HG03558 (cell line): ENCODE data around the gene CWC27.
A peak's percentile ranks its signal among the peaks of the same experiment; 100 is the strongest.
"Not testable (repeated sequence)": the region's sequence is repeated elsewhere in the genome, so short reads cannot be mapped to it uniquely, and the experiment has no call there.

Source experiments
- ATAC-seq: cut with Tn5 transposase; IDR thresholded peaks from one replicate; pipeline ENCODE4 v1.9.1; 2021; ENCODE audit warnings: moderate number of reproducible peaks; ENCODE audit not compliant: unreplicated experiment; ENCODE audit errors: extremely low read depth

The CWC27 gene

DNA sequence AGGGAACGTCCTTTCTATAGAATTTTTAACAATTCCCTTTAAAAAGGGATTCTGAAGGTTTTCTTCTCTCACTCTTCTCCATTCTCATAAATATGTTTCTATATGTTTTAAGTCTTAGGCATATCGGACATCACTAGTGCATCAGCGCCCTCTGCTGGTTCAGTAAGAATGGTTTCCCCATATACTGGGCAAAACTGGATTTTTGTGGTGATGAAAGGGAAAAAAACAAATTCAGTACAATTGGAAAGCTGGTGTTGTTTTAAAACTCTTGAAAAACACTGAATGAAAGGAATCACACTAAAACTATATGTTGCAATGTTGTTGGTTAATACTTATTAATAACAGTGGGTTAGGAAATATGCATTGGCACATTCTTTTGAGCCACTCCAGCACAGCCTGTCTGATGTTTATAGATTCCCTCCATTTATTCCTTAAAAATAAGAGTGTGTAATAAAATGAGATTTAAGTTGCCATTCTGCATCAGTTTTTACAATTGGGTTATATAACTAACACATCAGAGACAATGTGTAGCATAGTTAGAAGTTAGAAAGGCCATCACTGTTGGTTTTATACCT, 15.8 kb downstream of the CWC27 start:
- ATAC-seq = peak; percentile 73

DNA sequence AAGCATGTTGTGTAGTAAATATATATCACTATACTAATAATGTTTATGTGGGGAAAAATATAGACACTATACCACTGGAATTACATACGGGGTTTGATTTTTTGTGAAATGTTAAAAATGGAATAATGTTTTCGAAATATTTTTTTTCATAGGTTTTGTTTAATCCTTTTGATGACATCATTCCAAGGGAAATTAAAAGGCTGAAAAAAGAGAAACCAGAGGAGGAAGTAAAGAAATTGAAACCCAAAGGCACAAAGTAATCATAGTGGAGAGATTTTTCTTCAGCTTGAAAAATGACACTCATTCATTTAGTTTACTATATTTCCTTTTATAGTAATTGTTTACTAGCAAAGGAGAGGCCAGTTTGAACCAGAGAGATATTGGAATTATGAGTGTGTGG, 17.6 kb downstream of the CWC27 start:
- no peak for ATAC-seq

DNA sequence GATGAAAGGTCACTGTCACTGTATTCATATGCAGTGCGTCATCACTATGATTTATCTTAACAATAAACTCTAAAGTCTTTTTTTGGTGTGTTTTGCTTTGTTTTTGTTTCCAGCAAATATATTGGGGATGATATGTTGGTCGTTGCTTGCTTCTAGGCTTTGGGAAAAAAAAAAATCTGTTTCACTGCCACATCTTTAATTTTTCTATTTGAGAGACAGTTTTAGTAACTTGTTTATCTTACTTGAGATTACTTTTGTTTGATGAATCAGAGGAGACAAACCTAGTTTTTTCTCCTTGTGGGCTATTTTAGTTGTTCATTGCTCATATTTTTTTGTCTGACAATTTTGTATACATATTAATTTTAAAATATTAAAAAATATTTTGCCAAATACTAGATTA, 19.4 kb downstream of the CWC27 start:
- ATAC-seq = no peak

DNA sequence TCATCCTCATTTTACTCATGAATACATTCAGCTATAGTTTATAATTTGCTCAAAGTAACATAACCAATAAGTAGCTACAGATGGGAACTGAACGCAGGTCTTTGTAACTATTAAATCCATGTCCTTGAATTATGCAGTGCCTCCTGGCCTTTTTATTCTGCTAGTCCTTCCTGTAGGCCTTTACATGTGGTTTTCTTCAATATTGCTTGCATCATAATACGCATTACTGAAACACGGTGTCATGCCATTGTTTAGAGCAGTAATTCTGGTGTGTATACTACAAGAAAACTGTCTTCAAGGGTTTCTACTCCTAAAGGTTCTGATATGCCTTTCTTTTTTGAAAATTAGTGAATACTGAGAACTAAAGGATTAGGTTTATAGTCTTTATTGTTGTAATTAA, 20.7 kb downstream of the CWC27 start:
- ATAC-seq = no peak

DNA sequence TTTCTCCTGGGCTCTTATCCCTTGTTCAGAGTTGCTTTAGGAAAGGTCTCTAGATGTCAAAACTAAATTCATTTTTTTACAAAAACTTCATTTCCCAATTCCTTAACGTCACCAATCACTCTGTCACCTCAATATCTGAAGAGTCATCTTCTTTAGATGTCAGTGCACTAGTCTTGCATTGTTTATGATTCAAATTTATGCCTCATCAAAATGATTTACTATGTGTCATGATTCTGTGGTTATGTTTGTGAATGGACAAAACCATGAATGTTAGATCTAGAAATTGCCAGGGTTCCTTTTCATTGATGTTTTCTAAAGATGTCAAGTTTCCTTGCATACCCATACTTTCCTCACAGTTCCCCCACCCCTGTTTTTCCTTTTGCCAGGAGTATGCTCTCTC, 21.5 kb downstream of the CWC27 start:
- ATAC-seq = no peak

DNA sequence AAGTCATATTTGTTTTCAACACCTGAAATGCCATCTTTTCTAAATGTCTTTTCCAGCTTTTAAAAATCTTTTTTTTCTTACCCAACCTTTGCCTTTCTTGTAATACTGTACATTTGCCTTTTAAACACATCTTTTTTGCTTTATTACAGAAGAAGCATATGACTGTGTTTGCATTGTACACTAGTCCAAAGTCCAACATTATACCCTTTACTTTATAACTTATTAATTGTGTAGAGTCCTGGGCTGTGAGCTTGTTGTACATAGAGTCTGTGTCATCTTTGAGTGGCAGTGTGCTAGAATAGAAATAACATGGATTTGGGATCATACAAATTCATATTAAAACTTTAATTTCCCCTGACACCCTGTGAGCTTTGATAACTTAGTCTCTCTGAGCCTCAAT, 23.7 kb downstream of the CWC27 start:
- ATAC-seq = no peak

DNA sequence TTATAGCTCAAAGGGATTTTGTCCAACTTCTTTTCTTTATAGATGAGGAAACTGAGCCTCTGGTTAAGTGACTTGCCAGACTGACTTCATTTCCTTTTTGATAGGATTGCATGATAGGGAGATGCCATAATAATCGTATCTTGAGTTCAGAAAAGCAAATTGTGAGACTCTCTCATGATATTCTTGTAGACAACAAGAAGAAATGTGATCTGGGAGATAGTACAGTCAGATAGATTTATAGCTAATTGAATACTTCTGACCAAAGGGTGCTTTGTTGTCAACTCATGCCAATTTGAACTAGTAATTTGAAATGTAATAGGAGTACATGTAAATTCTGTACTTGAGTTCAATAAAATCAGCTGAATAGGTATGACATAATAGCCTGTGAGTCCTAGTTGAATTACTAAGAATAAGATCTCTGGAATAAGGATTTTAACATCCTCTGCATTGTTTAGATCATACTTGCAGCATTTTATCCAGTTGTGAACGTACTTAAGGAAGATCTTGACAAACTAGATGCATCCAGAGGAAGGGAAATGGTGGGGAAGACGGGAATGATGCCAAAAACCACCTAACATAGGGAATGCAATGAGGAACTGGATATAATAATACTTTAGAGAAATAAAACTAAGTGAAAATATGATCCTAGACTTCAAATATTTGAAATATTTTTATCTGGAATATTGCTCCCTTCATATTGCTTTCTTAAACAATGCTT, 25.5 kb downstream of the CWC27 start:
- ATAC-seq = no peak

DNA sequence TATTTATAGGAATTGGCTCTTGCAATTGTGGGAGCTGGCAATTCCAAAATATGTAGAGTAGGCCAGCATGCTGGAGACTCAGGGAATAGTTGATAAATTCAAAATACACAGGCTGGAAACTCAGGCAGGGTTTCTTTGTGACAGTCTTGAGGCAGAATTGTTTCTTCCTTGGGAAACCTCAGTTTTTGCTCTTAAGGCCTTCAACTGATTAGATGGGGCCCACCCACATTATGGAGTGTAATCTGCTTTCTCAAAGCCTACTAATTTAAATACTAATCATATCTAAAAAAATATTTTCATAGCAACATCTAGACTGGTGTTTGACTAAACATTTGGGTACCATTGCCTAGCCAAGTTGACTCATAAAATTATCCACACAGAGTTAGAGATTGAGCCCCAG, 27.6 kb downstream of the CWC27 start:
- ATAC-seq = no peak

DNA sequence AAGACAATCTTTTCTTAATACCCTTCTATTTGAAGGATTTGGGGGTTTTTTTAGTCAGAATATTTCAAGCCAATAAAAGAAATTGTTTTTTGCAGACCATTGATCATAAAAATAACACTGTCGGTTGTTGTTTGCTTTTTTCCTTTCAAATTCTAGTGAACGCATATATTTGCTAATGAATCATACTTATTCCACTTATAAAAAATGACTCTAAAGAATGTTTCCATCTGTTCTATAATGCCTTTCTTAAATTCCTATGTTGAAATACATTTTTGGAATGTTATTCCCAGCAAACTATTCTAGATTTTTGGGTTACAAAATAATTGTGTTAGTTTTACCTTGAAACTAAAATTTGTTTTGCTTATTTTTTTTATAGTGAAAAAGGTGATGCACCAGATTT, 32.2 kb downstream of the CWC27 start:
- no peak for ATAC-seq

DNA sequence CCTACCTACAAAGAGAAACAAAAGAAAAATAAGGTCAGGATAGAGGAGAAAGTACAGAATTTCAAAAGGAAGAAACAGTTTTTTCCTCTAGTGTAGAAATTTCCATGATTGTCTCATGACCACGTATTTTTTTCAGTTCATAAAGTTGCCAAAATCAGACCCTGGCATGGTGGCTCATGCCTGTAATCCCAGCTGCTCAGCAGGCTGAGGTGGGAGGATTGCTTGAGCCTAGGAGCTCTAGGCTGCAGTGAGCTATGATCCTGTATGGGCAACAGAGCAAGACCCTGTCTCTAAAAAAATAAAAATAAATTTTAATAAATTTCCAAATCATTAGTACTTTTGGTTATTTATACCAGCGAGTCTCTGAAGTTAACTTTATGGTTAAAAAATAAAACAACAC, 37.8 kb downstream of the CWC27 start:
- ATAC-seq = no peak

DNA sequence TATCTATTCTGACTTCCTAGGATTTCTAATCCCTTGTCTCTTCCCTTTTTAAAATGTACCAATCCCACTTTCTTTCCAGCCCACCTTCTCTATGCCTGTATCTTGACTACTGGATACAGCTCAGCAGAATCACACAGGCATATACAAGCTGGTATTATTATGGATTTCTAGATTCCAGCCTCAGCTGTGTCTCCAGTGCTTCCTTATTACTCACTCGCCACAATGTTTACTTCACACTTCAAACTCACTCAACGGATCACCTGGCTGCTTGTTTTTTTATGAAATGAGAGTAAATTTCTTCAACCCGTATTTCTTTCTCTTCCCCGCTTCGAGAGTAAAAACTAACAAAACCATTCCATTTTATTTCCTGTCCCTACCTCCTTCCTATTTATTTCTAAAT, 38.8 kb downstream of the CWC27 start:
- ATAC-seq = no peak

DNA sequence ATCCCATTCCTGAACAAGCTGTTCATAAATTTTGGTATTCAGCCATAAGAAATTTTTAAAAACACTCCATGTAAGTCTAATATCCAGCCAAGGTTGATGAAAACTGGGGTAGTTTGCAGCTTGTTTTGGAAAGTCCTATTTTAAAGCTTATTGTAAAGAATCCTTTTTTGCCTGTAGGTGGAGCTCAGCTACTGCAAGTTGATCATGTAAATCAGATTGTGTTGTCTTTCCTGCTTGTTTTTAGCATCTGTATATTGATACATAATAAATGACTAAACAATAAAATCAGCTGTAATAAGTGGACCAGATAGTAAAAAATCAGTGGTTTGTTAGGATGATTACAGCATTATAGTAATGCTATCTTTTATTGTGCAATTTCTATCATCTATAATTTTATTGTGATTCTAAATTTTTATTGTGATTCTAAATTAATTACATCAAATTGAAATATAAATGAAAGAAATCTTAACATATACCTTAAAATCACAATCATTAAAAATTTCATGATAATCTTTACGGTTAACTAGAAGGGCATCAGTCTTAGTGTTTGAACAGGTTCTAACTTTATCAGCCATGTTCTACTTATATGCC, 42.4 kb downstream of the CWC27 start:
- ATAC-seq = no peak

DNA sequence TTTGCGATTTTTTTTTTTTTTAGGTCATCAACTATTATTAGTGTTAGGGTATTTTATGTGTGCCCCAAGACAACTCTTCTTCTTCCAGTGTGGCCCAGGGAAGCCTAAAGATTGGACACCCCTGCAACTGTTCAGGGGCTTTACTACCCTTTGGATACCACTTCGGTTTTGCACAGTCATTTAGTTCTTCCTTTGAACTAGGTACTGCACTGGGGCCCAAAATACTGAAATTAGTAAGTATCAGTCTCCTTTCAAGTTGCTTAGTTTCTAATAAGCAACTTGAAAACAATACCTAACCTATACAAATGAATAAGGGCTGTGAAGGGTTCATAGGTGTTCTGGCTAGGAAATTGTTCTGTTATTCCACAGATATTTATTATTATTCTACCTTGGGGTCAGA, 45.3 kb downstream of the CWC27 start:
- ATAC-seq = peak; percentile 93

DNA sequence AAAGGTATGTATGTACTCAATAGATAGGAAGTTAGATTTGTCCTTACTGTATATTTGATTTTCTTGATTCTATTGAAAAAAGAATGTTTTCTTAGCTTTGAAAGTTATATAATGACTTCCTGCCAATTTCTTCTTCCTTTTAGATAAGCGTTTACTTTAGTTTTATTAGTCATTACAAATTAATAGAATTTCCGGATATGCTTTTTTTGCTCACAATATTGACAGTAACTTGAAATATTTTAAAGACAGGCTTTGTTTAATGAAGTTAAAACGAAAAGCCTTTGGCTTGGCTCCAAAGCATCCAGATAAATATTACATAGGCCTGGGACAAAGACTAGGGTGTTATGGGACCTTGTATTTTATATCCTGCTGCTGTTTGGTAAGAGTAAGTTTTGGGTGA, 49.5 kb downstream of the CWC27 start:
- no peak for ATAC-seq

DNA sequence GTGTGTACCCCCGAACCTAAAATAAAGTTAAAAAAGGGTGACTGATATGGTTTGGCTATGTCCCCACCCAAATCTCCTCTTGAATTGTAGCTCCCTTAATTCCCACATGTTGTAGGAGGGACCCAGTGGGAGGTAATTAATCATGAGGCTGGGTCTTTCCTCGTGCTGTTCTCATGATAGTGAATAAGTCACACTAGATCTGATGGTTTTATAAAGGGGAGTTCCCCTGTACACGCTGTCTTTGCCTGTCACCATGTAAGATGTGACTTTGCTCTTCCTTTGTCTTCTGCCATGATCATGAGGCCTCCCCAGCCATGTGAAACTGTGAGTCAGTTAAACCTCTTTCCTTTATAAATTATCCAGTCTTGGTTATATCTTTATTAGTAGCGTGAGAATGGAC, 50.6 kb downstream of the CWC27 start:
- ATAC-seq = not testable (repeated sequence)

DNA sequence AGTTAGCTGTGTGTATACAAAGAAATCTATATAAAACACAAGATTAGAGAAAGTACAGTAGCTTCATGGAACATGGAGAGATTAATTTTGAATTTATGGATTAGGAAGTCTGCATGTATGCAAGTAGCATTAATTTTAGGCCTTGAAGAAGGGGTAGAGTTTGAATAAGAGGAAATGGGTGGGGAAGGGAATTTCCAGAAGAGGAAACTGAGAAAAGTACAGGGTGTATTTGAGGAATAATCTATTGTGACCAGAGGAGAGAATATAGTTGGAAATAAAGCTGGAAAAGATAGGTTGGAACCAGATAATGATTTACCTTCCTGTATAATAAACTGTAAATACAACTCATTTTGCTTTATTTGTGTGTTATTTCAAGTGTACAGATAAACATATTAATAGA, 53.6 kb downstream of the CWC27 start:
- no peak for ATAC-seq

DNA sequence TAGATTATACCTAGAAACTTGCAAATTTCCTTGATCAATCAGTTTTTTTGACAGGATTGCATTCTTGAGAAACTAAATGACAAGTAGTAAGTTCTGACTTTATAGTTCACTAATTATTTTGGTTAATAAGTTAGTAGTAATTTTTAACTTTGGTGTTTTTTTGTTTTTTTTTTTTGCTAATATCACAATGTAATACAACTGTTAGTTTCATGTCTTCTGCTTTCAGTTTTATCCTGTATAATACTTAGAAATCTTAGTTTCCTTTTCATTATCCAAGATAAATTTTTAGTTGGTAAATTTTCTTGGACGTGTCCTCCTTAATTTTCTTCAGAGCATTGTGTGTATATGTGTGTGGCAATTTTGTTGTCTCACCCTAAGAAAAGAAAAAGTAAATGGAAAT, 57.8 kb downstream of the CWC27 start:
- ATAC-seq = no peak

DNA sequence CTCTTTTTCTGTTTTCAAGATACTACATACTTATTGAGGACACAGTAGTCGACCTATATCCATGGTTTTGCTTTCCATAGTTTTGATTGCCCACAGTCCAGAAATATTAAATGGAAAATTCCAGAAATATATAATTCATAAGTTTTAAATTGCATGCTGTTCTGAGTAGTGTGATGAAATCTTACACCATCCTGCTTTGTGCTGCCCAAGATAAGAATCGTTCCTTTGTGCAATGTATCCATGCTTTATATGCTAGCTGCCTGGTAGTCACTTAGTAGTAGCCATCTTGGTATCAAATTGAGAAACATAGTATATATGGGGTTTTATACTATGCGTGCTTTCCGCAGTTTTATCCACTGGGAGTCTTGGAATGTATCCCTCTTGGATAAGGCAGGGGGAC, 59.0 kb downstream of the CWC27 start:
- ATAC-seq = no peak

DNA sequence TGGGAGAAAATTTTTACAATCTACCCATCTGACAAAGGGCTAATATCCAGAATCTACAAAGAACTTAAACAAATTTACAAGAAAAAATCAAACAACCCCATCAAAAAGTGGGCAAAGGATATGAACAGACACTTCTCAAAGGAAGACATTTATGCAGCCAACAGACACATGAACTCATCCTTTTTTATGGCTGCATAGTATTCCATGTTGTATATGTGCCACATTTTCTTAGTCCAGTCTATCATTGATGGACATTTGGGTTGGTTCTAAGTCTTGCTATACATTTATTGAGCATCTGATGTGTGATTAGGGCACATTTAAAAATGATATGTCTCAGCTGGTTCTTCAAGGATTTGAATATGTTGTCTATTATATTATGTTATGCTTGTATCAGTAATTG, 61.9 kb downstream of the CWC27 start:
- not testable (repeated sequence) for ATAC-seq

DNA sequence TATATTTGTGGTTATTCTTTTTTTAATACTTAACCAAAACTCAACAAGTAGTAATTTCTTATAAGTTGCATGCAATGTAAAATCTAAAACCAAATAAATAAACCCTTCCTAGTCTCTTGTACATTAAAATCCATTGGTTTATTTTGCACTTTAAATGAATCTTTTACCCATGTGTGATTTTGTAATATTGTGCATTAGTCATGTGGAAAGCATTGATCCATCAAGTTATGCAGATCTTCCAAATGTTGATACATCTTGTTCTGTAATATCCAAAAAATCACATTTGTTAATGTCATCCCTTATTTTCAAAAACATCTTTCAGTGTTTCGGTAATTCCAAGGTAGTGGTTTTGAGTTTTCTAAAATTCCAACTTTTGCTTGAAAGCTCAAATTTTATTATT, 63.3 kb downstream of the CWC27 start:
- no peak for ATAC-seq

DNA sequence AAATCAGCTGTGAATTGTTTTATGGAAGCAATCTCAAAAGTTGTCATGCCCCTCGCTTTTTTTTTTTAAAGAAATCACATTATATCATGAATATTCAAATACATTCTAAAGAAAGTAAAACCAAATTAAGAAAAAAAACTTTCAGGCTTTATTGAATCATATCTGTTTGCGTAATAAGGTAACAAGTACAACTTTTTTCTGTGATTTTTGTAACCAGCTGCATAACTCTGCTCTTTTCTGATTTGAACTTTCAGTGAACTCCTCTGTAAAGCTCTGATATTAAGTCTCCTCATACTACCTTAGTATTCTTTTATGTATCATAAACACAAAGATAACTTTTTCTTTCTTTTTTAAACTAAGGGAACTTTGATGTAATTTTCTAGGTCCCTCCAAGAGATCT, 65.3 kb downstream of the CWC27 start:
- no peak for ATAC-seq

DNA sequence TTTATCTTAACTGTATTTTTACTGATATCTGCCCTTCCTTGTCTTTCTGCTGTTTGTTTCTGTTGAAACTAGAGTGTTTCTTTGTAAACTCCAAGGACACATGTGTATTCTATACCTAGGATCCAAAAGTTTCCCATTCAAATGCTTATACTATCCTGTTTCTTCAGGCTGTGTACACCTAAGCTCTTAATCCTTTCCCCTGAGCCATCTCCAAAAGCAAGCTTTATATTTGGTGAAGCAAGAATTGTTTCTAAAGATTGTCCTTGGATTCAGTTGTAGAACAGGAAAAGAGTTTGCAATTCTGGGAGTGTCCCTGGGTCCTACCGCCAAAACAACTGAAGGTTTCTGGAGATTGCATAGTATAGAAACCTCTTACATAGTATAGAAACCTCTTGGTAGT, 65.9 kb downstream of the CWC27 start:
- no peak for ATAC-seq
